Epithelial cell of proximal tubule (primary cell): ENCODE measurements around the gene UNC13D. TPM values are rescaled to one million over a fixed set of nuclear protein-coding genes. Genes with fewer than 3 reads are reported as not detected.

ENCODE experiments used
- DNase-seq: peaks from one replicate; pipeline ENCODE4 v3.0.0-alpha.2; 2011; ENCODE audit warnings: low read depth
- H3K4me3 ChIP-seq: 2 replicates; pipeline ENCODE4 v1.5.1; 2011; ENCODE audit warnings: low read depth, mild to moderate bottlenecking, low read length
- CTCF ChIP-seq: conservative IDR thresholded peaks from 2 replicates; pipeline ENCODE4 v1.5.1; 2012; ENCODE audit warnings: low read depth, mild to moderate bottlenecking, low read length
- total RNA-seq: library from RNA; depleted of rRNA; stranded (reverse); fragments of >200 nt; gene quantifications from 2 replicates; pipeline ENCODE4 v1.2.3, GENCODE V29; 2015

UNC13D gene
- total RNA-seq, 1 donor from 2014 or later, result 9.2 TPM

GRCh38 chr17:75777296-75777922 is 66.8 kb downstream of the UNC13D start:
- no peak for TF ChIP-seq CTCF
- H3K4me3 ChIP-seq, result peak overlapping the region; percentile 80
- DNase-seq, result no peak

Other genes starting within 250 kb of the UNC13D start
- gene SMIM5, start 211.0 kb downstream of the UNC13D start, total RNA-seq, result 0.63 and 0.94 TPM in 2 replicates
- gene RECQL5, start 177.2 kb downstream of the UNC13D start, total RNA-seq, result 20.0 and 25.7 TPM in 2 replicates
- gene SAP30BP, start 177.1 kb downstream of the UNC13D start, total RNA-seq, result 95.8 and 107 TPM in 2 replicates
- gene ITGB4, start 122.9 kb downstream of the UNC13D start, total RNA-seq, result 22.6 and 33.3 TPM in 2 replicates
- gene GALK1, start 79.2 kb downstream of the UNC13D start, total RNA-seq, result 44.3 and 48.2 TPM in 2 replicates
- 19.4 and 20.3 TPM in 2 replicates for gene UNK, start 59.6 kb downstream of the UNC13D start, total RNA-seq
- gene WBP2, start 10.9 kb upstream of the UNC13D start, total RNA-seq, result 65.5 and 69.2 TPM in 2 replicates
- 51.2 and 68.7 TPM in 2 replicates for gene TRIM47, start 34.2 kb upstream of the UNC13D start, total RNA-seq
- 24.7 and 28.6 TPM in 2 replicates for gene TRIM65, start 52.5 kb upstream of the UNC13D start, total RNA-seq
- 38.3 and 47.9 TPM in 2 replicates for gene MRPL38, start 60.5 kb upstream of the UNC13D start, total RNA-seq
- gene FBF1, start 96.6 kb upstream of the UNC13D start, total RNA-seq, result 5.5 and 9.0 TPM in 2 replicates
- gene ACOX1, start 134.8 kb upstream of the UNC13D start, total RNA-seq, result 22.2 and 35.1 TPM in 2 replicates
- 25.3 and 41.6 TPM in 2 replicates for gene TEN1, start 134.8 kb upstream of the UNC13D start, total RNA-seq
- gene CDK3, start 156.5 kb upstream of the UNC13D start, total RNA-seq, result 0.17 and 1.7 TPM in 2 replicates
- gene EVPL, start 182.9 kb upstream of the UNC13D start, total RNA-seq, result 22.2 and 24.8 TPM in 2 replicates
- gene SRP68, start 228.1 kb upstream of the UNC13D start, total RNA-seq, result 15.3 and 32.6 TPM in 2 replicates
- gene GALR2, start 230.4 kb upstream of the UNC13D start, total RNA-seq, result 0.07 and 0.17 TPM in 2 replicates
- not detected in 2 replicates for gene ZACN, start 234.8 kb upstream of the UNC13D start, total RNA-seq